ENCODE measurements around the gene NIPSNAP3A. TPM values are rescaled to one million over a fixed set of nuclear protein-coding genes. Genes with fewer than 3 reads are reported as not detected.
"Not testable (repeated sequence)": the region's sequence is repeated elsewhere in the genome, so short reads cannot be mapped to it uniquely, and the experiment has no call there.

Gene NIPSNAP3A
- total RNA-seq, result 19.3 and 20.1 TPM in 2 replicates

GRCh38 chr9:104747565-104748358 is at the start of gene NIPSNAP3A:
Gene NIPSNAP3A (plus strand): TSS chr9:104747683. CDS start chr9:104747793, 110 bp downstream.
- intact Hi-C loops (cut with micrococcal nuclease), result loop anchor here (1.0 to 10.0 kb wide), 11 partner anchors 17 to 947 kb away; partner anchors contain the start of genes FKTN, FSD1L, NIPSNAP3B and SLC44A1

GRCh38 chr9:104700306-104700705 is 47.2 kb upstream of the NIPSNAP3A start:
- intact Hi-C loops (cut with micrococcal nuclease), result no loop called here

- intact Hi-C loops (cut with micrococcal nuclease), result not testable (repeated sequence)
Observed at GRCh38 chr9:104708737-104709136, 38.7 kb upstream of the NIPSNAP3A start.

- intact Hi-C loops (cut with micrococcal nuclease), result no loop called here
Observed at GRCh38 chr9:104711604-104712003, 35.9 kb upstream of the NIPSNAP3A start.

GRCh38 chr9:104725014-104725413 is 22.5 kb upstream of the NIPSNAP3A start:
- intact Hi-C loops (cut with micrococcal nuclease), result no loop called here

GRCh38 chr9:104738452-104738851 is 9.0 kb upstream of the NIPSNAP3A start:
- intact Hi-C loops (cut with micrococcal nuclease), result no loop called here

- intact Hi-C loops (cut with micrococcal nuclease), result loop anchor here (5.0 to 10.0 kb wide), 3 partner anchors 606 to 954 kb away; partner anchors contain the start of gene TMEM38B
Observed at GRCh38 chr9:104740621-104741020, 6.9 kb upstream of the NIPSNAP3A start.

- intact Hi-C loops (cut with micrococcal nuclease), result loop anchor here (2.0 to 10.0 kb wide), 4 partner anchors 61 to 951 kb away; partner anchors contain the start of gene TMEM38B
Observed at GRCh38 chr9:104743376-104743985, 4.0 kb upstream of the NIPSNAP3A start.

- intact Hi-C loops (cut with micrococcal nuclease), result loop anchor here (5.0 to 10.0 kb wide), 5 partner anchors 221 to 949 kb away; partner anchors contain the start of gene TMEM38B
Observed at GRCh38 chr9:104745852-104746251, 1.6 kb upstream of the NIPSNAP3A start.

- intact Hi-C loops (cut with micrococcal nuclease), result loop anchor here (5.0 to 10.0 kb wide), 5 partner anchors 221 to 949 kb away; partner anchors contain the start of gene TMEM38B
Observed at GRCh38 chr9:104746285-104746684, 1.2 kb upstream of the NIPSNAP3A start.

GRCh38 chr9:104746798-104747197 is 685 bp upstream of the NIPSNAP3A start:
- intact Hi-C loops (cut with micrococcal nuclease), result loop anchor here (1.0 to 10.0 kb wide), 11 partner anchors 18 to 948 kb away; partner anchors contain the start of genes FKTN, FSD1L, NIPSNAP3B and SLC44A1

GRCh38 chr9:104747245-104747564 is 278 bp upstream of the NIPSNAP3A start:
- intact Hi-C loops (cut with micrococcal nuclease), result loop anchor here (1.0 to 10.0 kb wide), 11 partner anchors 17 to 948 kb away; partner anchors contain the start of genes FKTN, FSD1L, NIPSNAP3B and SLC44A1

GRCh38 chr9:104748359-104749031 is 1.0 kb downstream of the NIPSNAP3A start:
- intact Hi-C loops (cut with micrococcal nuclease), result loop anchor here (5.0 to 10.0 kb wide), 5 partner anchors 219 to 946 kb away; partner anchors contain the start of gene TMEM38B

GRCh38 chr9:104750185-104750767 is 2.8 kb downstream of the NIPSNAP3A start:
- intact Hi-C loops (cut with micrococcal nuclease), result no loop called here

GRCh38 chr9:104758974-104759373 is 11.5 kb downstream of the NIPSNAP3A start:
- intact Hi-C loops (cut with micrococcal nuclease), result no loop called here

GRCh38 chr9:104765138-104765537 is 17.7 kb downstream of the NIPSNAP3A start:
- intact Hi-C loops (cut with micrococcal nuclease), result no loop called here

GRCh38 chr9:104766025-104766424 is 18.5 kb downstream of the NIPSNAP3A start:
- intact Hi-C loops (cut with micrococcal nuclease), result no loop called here

GRCh38 chr9:104767507-104767906 is 20.0 kb downstream of the NIPSNAP3A start:
- intact Hi-C loops (cut with micrococcal nuclease), result no loop called here

- intact Hi-C loops (cut with micrococcal nuclease), result not testable (repeated sequence)
Observed at GRCh38 chr9:104769029-104769428, 21.5 kb downstream of the NIPSNAP3A start.

GRCh38 chr9:104769655-104770054 is 22.2 kb downstream of the NIPSNAP3A start:
- intact Hi-C loops (cut with micrococcal nuclease), result no loop called here
